GM23248 (cell line): Measurements from ENCODE around the gene CUL2. TPM values are rescaled to one million over a fixed set of nuclear protein-coding genes. Genes with fewer than 3 reads are reported as not detected.
"Not testable (repeated sequence)": the region's sequence is repeated elsewhere in the genome, so short reads cannot be mapped to it uniquely, and the experiment has no call there.

Experiments
- DNase-seq: peaks from one replicate; pipeline ENCODE4 v3.0.0-alpha.2; 2015
- H2AFZ ChIP-seq: fragments of 200-600 bp; sonication (generic); 2 replicates; pipeline ENCODE4 v1.6.1; 2016; ENCODE audit warnings: antibody characterized with exemption
- H3F3A ChIP-seq: fragments of 200-600 bp; sonication (generic); 2 replicates; pipeline ENCODE4 v1.6.1; 2016; ENCODE audit warnings: mild to moderate bottlenecking, antibody characterized with exemption, mixed run types; ENCODE audit not compliant: insufficient read depth
- H3K27ac ChIP-seq: fragments of 200-600 bp; sonication (generic); 2 replicates; pipeline ENCODE4 v1.5.1; 2016; ENCODE audit warnings: mild to moderate bottlenecking
- H3K27me3 ChIP-seq: fragments of 200-600 bp; sonication (generic); replicated peaks from 2 replicates; pipeline ENCODE4 v1.6.1; 2016; ENCODE audit warnings: mild to moderate bottlenecking; ENCODE audit not compliant: insufficient read depth
- H3K36me3 ChIP-seq: fragments of 200-600 bp; sonication (generic); 2 replicates; pipeline ENCODE4 v1.6.1; 2016; ENCODE audit warnings: low read depth, mild to moderate bottlenecking
- H3K4me1 ChIP-seq: fragments of 200-600 bp; sonication (generic); 2 replicates; pipeline ENCODE4 v1.6.1; 2016; ENCODE audit warnings: mild to moderate bottlenecking; ENCODE audit not compliant: insufficient read depth
- H3K4me2 ChIP-seq: fragments of 200-600 bp; sonication (generic); one replicate; pipeline ENCODE4 v1.6.1; 2016; ENCODE audit warnings: mild to moderate bottlenecking; ENCODE audit not compliant: unreplicated experiment
- H3K4me3 ChIP-seq: fragments of 200-600 bp; sonication (generic); 2 replicates; pipeline ENCODE4 v1.5.1; 2016; ENCODE audit warnings: mild to moderate bottlenecking
- H3K79me2 ChIP-seq: fragments of 200-600 bp; sonication (generic); 2 replicates; pipeline ENCODE4 v1.6.1; 2016; ENCODE audit warnings: mild to moderate bottlenecking; ENCODE audit not compliant: insufficient read depth
- H3K9ac ChIP-seq: fragments of 200-600 bp; sonication (generic); 2 replicates; pipeline ENCODE4 v1.6.1; 2016; ENCODE audit warnings: mild to moderate bottlenecking
- H3K9me2 ChIP-seq: fragments of 200-600 bp; sonication (generic); 2 replicates; pipeline ENCODE4 v1.6.1; 2016; ENCODE audit warnings: mixed run types, mild to moderate bottlenecking, moderate library complexity; ENCODE audit not compliant: insufficient read depth
- H3K9me3 ChIP-seq: fragments of 200-600 bp; sonication (generic); one replicate; pipeline ENCODE4 v1.6.1; 2017; ENCODE audit warnings: low read depth
- H4K20me1 ChIP-seq: fragments of 200-600 bp; sonication (generic); 2 replicates; pipeline ENCODE4 v1.6.0; 2016; ENCODE audit not compliant: insufficient read depth
- EZH2 ChIP-seq: fragments of 200-600 bp; sonication (generic); IDR thresholded peaks from 2 replicates; pipeline ENCODE4 v1.6.1; 2018; ENCODE audit warnings: antibody characterized with exemption, mild to moderate bottlenecking; ENCODE audit not compliant: insufficient read depth, poor library complexity, severe bottlenecking
- EZH2phosphoT487 ChIP-seq: fragments of 200-600 bp; sonication (generic); IDR thresholded peaks from 2 replicates; pipeline ENCODE4 v1.6.1; 2018; ENCODE audit warnings: antibody characterized with exemption, moderate library complexity, mild to moderate bottlenecking, low read depth; ENCODE audit not compliant: insufficient read depth
- WGBS, 2 experiments: methylation state at CpG; one replicate each; pipeline ENCODE4 v1.1.6; 2015 to 2017; ENCODE audit warnings: low lambda C conversion rate in 2 of 2, low coverage in 1 of 2; ENCODE audit errors: missing lambda C conversion rate in 2 of 2; 5-methylcytosine and 5-hydroxymethylcytosine counted together
- in situ Hi-C: fragments of 300-500 bp; cut with MboI; formaldehyde crosslinking; loops from 2 replicates; pipeline ENCODE4 v1.15.0; 2020
- polyA plus RNA-seq: library from polyadenylated mRNA; unstranded; fragments of >200 nt; fragmentation: Nextera tagmentation; extraction: Ambion mirVana; gene quantifications from 2 replicates; pipeline ENCODE4 v1.2.1, GENCODE V29; 2016
- total RNA-seq: library from RNA; depleted of rRNA; stranded (reverse); fragments of >200 nt; shearing (Covaris generic); gene quantifications from 2 replicates; pipeline ENCODE4 v1.2.3, GENCODE V29; 2014

The CUL2 gene
- total and polyA plus RNA-seq, 2 experiments from 2014 or later, result 35.3 to 50.5 TPM

- H3F3A ChIP-seq, H3K36me3 ChIP-seq, H3K9me2 ChIP-seq, H3K27me3 ChIP-seq, H3K9me3 ChIP-seq, H3K4me3 ChIP-seq, H4K20me1 ChIP-seq, H2AFZ ChIP-seq, in situ Hi-C loops, DNase-seq, H3K4me1 ChIP-seq, H3K4me2 ChIP-seq, H3K79me2 ChIP-seq, H3K9ac ChIP-seq, H3K27ac ChIP-seq: not testable (repeated sequence)
- WGBS, 2 experiments, result 70 to 71% methylated on average over 12 of the region's 12 CpGs
These were observed 118.4 kb downstream of the CUL2 start for GRCh38 chr10:34971606-34972334.

GRCh38 chr10:34969171-34969570 lies 121.0 kb downstream of the CUL2 start:
- no peak overlapping the region for H2AFZ ChIP-seq
- no peak overlapping the region for H3K9ac ChIP-seq
- H3K27me3 ChIP-seq, result no peaks in the 10 kb centered on the region
- H3F3A ChIP-seq, result no peaks in the 10 kb centered on the region
- no peaks in the 10 kb centered on the region for H4K20me1 ChIP-seq
- H3K27ac ChIP-seq, result no peak overlapping the region
- H3K4me2 ChIP-seq, result no peak overlapping the region
- no peaks in the 10 kb centered on the region for H3K9me2 ChIP-seq
- H3K36me3 ChIP-seq, result no peaks in the 10 kb centered on the region
- DNase-seq, result no peak
- peaks cover 9% of the 10 kb centered on the region; the same call in 1 of the 2 replicates for H3K4me1 ChIP-seq
- no peaks in the 10 kb centered on the region for H3K9me3 ChIP-seq
- H3K79me2 ChIP-seq, result no peaks in the 10 kb centered on the region
- no peak for TF ChIP-seq EZH2
- no peak for TF ChIP-seq EZH2phosphoT487
- H3K4me3 ChIP-seq, result no peak overlapping the region
- in situ Hi-C loops, result no loop called here
- 97% methylated on average over 17 of the region's 17 CpGs for WGBS, 2 experiments

GRCh38 chr10:34967335-34967880 lies 122.7 kb downstream of the CUL2 start:
- H3K4me2 ChIP-seq, result no peak overlapping the region
- H3K27ac ChIP-seq, result no peak overlapping the region
- TF ChIP-seq EZH2phosphoT487, result no peak
- no peak for TF ChIP-seq EZH2
- peak overlapping the region; percentile 23 for H2AFZ ChIP-seq
- no peak overlapping the region for H3K4me3 ChIP-seq
- H4K20me1 ChIP-seq, result no peaks in the 10 kb centered on the region
- H3K9me2 ChIP-seq, result no peaks in the 10 kb centered on the region
- no peaks in the 10 kb centered on the region for H3K79me2 ChIP-seq
- H3K36me3 ChIP-seq, result no peaks in the 10 kb centered on the region
- DNase-seq, result peak; percentile 66
- H3K4me1 ChIP-seq, result peaks cover 9% of the 10 kb centered on the region; the same call in 1 of the 2 replicates
- no peak overlapping the region for H3K9ac ChIP-seq
- in situ Hi-C loops, result no loop called here
- no peaks in the 10 kb centered on the region for H3K27me3 ChIP-seq
- H3K9me3 ChIP-seq, result no peaks in the 10 kb centered on the region
- H3F3A ChIP-seq, result no peaks in the 10 kb centered on the region
- 25 to 30% methylated on average over 14 of the region's 14 CpGs for WGBS, 2 experiments

GRCh38 chr10:34966451-34966850 lies 123.7 kb downstream of the CUL2 start:
- in situ Hi-C loops, result no loop called here
- no peaks in the 10 kb centered on the region for H3F3A ChIP-seq
- H3K36me3 ChIP-seq, result no peaks in the 10 kb centered on the region
- H3K79me2 ChIP-seq, result no peaks in the 10 kb centered on the region
- H3K4me1 ChIP-seq, result peaks cover 9% of the 10 kb centered on the region; the same call in 1 of the 2 replicates
- H3K27ac ChIP-seq, result no peak overlapping the region
- H3K9me2 ChIP-seq, result no peaks in the 10 kb centered on the region
- no peaks in the 10 kb centered on the region for H3K27me3 ChIP-seq
- WGBS, 2 experiments, result 88 to 89% methylated on average over 5 of the region's 5 CpGs
- H3K4me3 ChIP-seq, result no peak overlapping the region
- H3K9ac ChIP-seq, result no peak overlapping the region
- no peaks in the 10 kb centered on the region for H4K20me1 ChIP-seq
- H3K4me2 ChIP-seq, result no peak overlapping the region
- peak; percentile 59 for DNase-seq
- no peak for TF ChIP-seq EZH2phosphoT487
- no peaks in the 10 kb centered on the region for H3K9me3 ChIP-seq
- H2AFZ ChIP-seq, result no peak overlapping the region
